ENCODE measurements around the gene DYRK4. TPM values are rescaled to one million over a fixed set of nuclear protein-coding genes. Genes with fewer than 3 reads are reported as not detected.

DYRK4 gene
- total RNA-seq, 6 experiments from 2014 or later, result 35.4 to 47.0 (median 41.1) TPM

GRCh38 chr12:4621511-4621910 lies 59.5 kb downstream of the DYRK4 start:
- no peak for DNase-seq
- TF ChIP-seq CTCF (IDR thresholded peaks at IDR 0.05), result no peak
- Mint-ChIP-seq H3K9me3 (no peaks in the 10 kb centered on the region), H3K36me3 (ENCODE audit: low read depth) (no peaks in the 10 kb centered on the region), H3K27ac (no peak overlapping the region), H3K4me1 (ENCODE audit: low read depth) (no peaks in the 10 kb centered on the region), H3K27me3 (ENCODE audit: insufficient read depth) (peaks cover 5% of the 10 kb centered on the region; the same call in 1 of the 2 replicates), H3K4me3 (no peak overlapping the region)

- no peaks in the 10 kb centered on the region for H3K9me3 Mint-ChIP-seq
- no peak overlapping the region for H3K4me3 Mint-ChIP-seq
- no peak overlapping the region for H3K27ac Mint-ChIP-seq
- DNase-seq, result no peak
- H3K4me1 Mint-ChIP-seq (ENCODE audit: low read depth), result no peaks in the 10 kb centered on the region
- peaks cover 10% of the 10 kb centered on the region for H3K27me3 Mint-ChIP-seq (ENCODE audit: insufficient read depth)
- TF ChIP-seq CTCF (IDR thresholded peaks at IDR 0.05), result no peak
- H3K36me3 Mint-ChIP-seq (ENCODE audit: low read depth), result no peaks in the 10 kb centered on the region
Measured at GRCh38 chr12:4626543-4626942, 64.5 kb downstream of the DYRK4 start.

GRCh38 chr12:4628406-4628805 lies 66.4 kb downstream of the DYRK4 start:
- no peak overlapping the region for H3K4me3 Mint-ChIP-seq
- H3K27ac Mint-ChIP-seq, result no peak overlapping the region
- peaks cover 10% of the 10 kb centered on the region for H3K27me3 Mint-ChIP-seq (ENCODE audit: insufficient read depth)
- no peaks in the 10 kb centered on the region for H3K4me1 Mint-ChIP-seq (ENCODE audit: low read depth)
- no peaks in the 10 kb centered on the region for H3K9me3 Mint-ChIP-seq
- no peaks in the 10 kb centered on the region for H3K36me3 Mint-ChIP-seq (ENCODE audit: low read depth)
- no peak for DNase-seq
- no peak for TF ChIP-seq CTCF (IDR thresholded peaks at IDR 0.05)

GRCh38 chr12:4630262-4630661 lies 68.3 kb downstream of the DYRK4 start:
- peaks cover 10% of the 10 kb centered on the region for H3K27me3 Mint-ChIP-seq (ENCODE audit: insufficient read depth)
- H3K36me3 Mint-ChIP-seq (ENCODE audit: low read depth), result no peaks in the 10 kb centered on the region
- no peak for DNase-seq
- no peak overlapping the region for H3K27ac Mint-ChIP-seq
- H3K9me3 Mint-ChIP-seq, result no peaks in the 10 kb centered on the region
- H3K4me3 Mint-ChIP-seq, result no peak overlapping the region
- no peaks in the 10 kb centered on the region for H3K4me1 Mint-ChIP-seq (ENCODE audit: low read depth)
- no peak for TF ChIP-seq CTCF (IDR thresholded peaks at IDR 0.05)

- DNase-seq, result no peak
- H3K27me3 Mint-ChIP-seq (ENCODE audit: insufficient read depth), result no peaks in the 10 kb centered on the region
- TF ChIP-seq CTCF (IDR thresholded peaks at IDR 0.05), result no peak
- no peak overlapping the region for H3K4me3 Mint-ChIP-seq
- H3K4me1 Mint-ChIP-seq (ENCODE audit: low read depth), result peaks cover 13% of the 10 kb centered on the region
- no peaks in the 10 kb centered on the region for H3K9me3 Mint-ChIP-seq
- no peaks in the 10 kb centered on the region for H3K36me3 Mint-ChIP-seq (ENCODE audit: low read depth)
- H3K27ac Mint-ChIP-seq, result no peak overlapping the region
Measured at GRCh38 chr12:4643747-4644146, 81.7 kb downstream of the DYRK4 start.

- no peak for DNase-seq
- no peaks in the 10 kb centered on the region for H3K9me3 Mint-ChIP-seq
- H3K36me3 Mint-ChIP-seq (ENCODE audit: low read depth), result no peaks in the 10 kb centered on the region
- H3K4me1 Mint-ChIP-seq (ENCODE audit: low read depth), result peaks cover 20% of the 10 kb centered on the region
- no peaks in the 10 kb centered on the region for H3K27me3 Mint-ChIP-seq (ENCODE audit: insufficient read depth)
- no peak for TF ChIP-seq CTCF (IDR thresholded peaks at IDR 0.05)
- no peak overlapping the region for H3K4me3 Mint-ChIP-seq
- H3K27ac Mint-ChIP-seq, result no peak overlapping the region
Measured at GRCh38 chr12:4645023-4645422, 83.0 kb downstream of the DYRK4 start.

All from HFFc6 (cell line).